Testis (tissue), 3 donors: ENCODE data around the gene DRGX. TPM values are rescaled to one million over a fixed set of nuclear protein-coding genes. Genes with fewer than 3 reads are reported as not detected.

Experiments used
- DNase-seq: peaks from one replicate; pipeline ENCODE4 v3.0.0-alpha.2; 2019
- H3K27ac ChIP-seq, 2 donors: fragments of 200-600 bp; sonication (generic); one replicate each; pipeline ENCODE4 v1.5.1; 2019
- H3K27me3 ChIP-seq: fragments of 200-600 bp; sonication (generic); one replicate; pipeline ENCODE4 v1.5.1; 2019
- H3K36me3 ChIP-seq: fragments of 200-600 bp; sonication (generic); one replicate; pipeline ENCODE4 v1.5.1; 2017; ENCODE audit warnings: low read depth; ENCODE audit errors: missing control alignments
- H3K4me1 ChIP-seq: fragments of 200-600 bp; sonication (generic); one replicate; pipeline ENCODE4 v1.5.1; 2019
- H3K4me3 ChIP-seq, 2 donors: fragments of 200-600 bp; sonication (generic); one replicate each; pipeline ENCODE4 v1.5.1; 2017 to 2019
- H3K9me3 ChIP-seq: fragments of 200-600 bp; sonication (generic); one replicate; pipeline ENCODE4 v1.5.1; 2017
- CTCF ChIP-seq, 3 experiments: fragments of 450-650 bp in 2 of 3; fragments of 200-600 bp in 1 of 3; sonication (generic) in 1 of 3; IDR thresholded peaks; one replicate each; pipeline ENCODE4 v1.5.1; 2016 to 2019; ENCODE audit warnings: antibody characterized with exemption in 3 of 3, mild to moderate bottlenecking in 2 of 3, moderate library complexity in 1 of 3
- POLR2A ChIP-seq: fragments of 450-650 bp; IDR thresholded peaks from one replicate; pipeline ENCODE4 v1.6.1; 2017; ENCODE audit warnings: antibody characterized with exemption, mild to moderate bottlenecking, moderate library complexity
- WGBS, 2 donors: methylation state at CpG; one replicate each; pipeline ENCODE4 v1.1.5; 2018; 5-methylcytosine and 5-hydroxymethylcytosine counted together
- intact Hi-C: fragments of 100-400 bp; cut with DNase I; formaldehyde crosslinking; loops from one replicate; pipeline ENCODE4 v1.15.1; 2023; ENCODE audit warnings: low total_unique reads
- polyA plus RNA-seq: library from polyadenylated mRNA; stranded (reverse); fragments of 350-450 nt; fragmentation: Illumina TruSeq; extraction: RNeasy Lipid Tissue Mini Kit (QIAGEN cat#74804); gene quantifications from one replicate; pipeline ENCODE4 v1.2.3, GENCODE V29; 2014; ENCODE audit warnings: low read depth, low replicate concordance; ENCODE audit not compliant: insufficient read depth
- total RNA-seq, 2 donors: library from RNA; depleted of rRNA; stranded (reverse); fragments of >200 nt; gene quantifications; one replicate each; pipeline ENCODE4 v1.2.3, GENCODE V29; 2016

DRGX gene
- total and polyA plus RNA-seq, 3 donors from 2014 or later, result 0.33 TPM; not detected in 2

- TF ChIP-seq POLR2A (no peak), CTCF (IDR thresholded peaks at IDR 0.05) (no peak)
- Histone ChIP-seq H3K36me3 (no peaks in the 10 kb centered on the region), H3K4me1 (no peaks in the 10 kb centered on the region), H3K27me3 (no peaks in the 10 kb centered on the region), H3K4me3 (no peak overlapping the region), H3K9me3 (no peaks in the 10 kb centered on the region), H3K27ac (no peak overlapping the region)
- 82 to 86% methylated on average over 4 of the region's 4 CpGs for WGBS, 2 donors
- intact Hi-C loops, result no loop called here
- DNase-seq, result no peak
Measured at GRCh38 chr10:49366460-49366859, 29.4 kb downstream of the DRGX start.

- Histone ChIP-seq H3K27ac (no peak overlapping the region), H3K4me1 (peaks cover under 1% of the 10 kb centered on the region), H3K9me3 (no peaks in the 10 kb centered on the region), H3K4me3 (no peak overlapping the region), H3K27me3 (no peaks in the 10 kb centered on the region), H3K36me3 (no peaks in the 10 kb centered on the region)
- DNase-seq, result no peak
- TF ChIP-seq CTCF (IDR thresholded peaks at IDR 0.05), result no peak
- TF ChIP-seq POLR2A, result no peak
- 78 to 81% methylated on average over 9 to 23 of the region's 23 CpGs for WGBS, 2 donors
- intact Hi-C loops, result no loop called here
Measured at GRCh38 chr10:49365675-49366415, 30.0 kb downstream of the DRGX start.

GRCh38 chr10:49365275-49365674 lies 30.6 kb downstream of the DRGX start:
- 81 to 90% methylated on average over 2 to 3 of the region's 3 CpGs for WGBS, 2 donors
- Histone ChIP-seq H3K9me3 (no peaks in the 10 kb centered on the region), H3K4me3 (no peak overlapping the region), H3K4me1 (peaks cover 6% of the 10 kb centered on the region), H3K27me3 (no peaks in the 10 kb centered on the region), H3K36me3 (no peaks in the 10 kb centered on the region), H3K27ac (no peak overlapping the region)
- intact Hi-C loops, result no loop called here
- TF ChIP-seq POLR2A, result no peak
- no peak for TF ChIP-seq CTCF (IDR thresholded peaks at IDR 0.05)
- DNase-seq, result no peak

GRCh38 chr10:49364747-49365146 lies 31.1 kb downstream of the DRGX start:
- no peak for TF ChIP-seq POLR2A
- TF ChIP-seq CTCF (IDR thresholded peaks at IDR 0.05), result no peak
- Histone ChIP-seq H3K4me3 (no peak overlapping the region), H3K27ac (no peak overlapping the region), H3K27me3 (no peaks in the 10 kb centered on the region), H3K36me3 (no peaks in the 10 kb centered on the region), H3K4me1 (peaks cover 8% of the 10 kb centered on the region), H3K9me3 (no peaks in the 10 kb centered on the region)
- no peak for DNase-seq
- intact Hi-C loops, result no loop called here
- WGBS, 2 donors, result 90 to 92% methylated on average over 8 of the region's 8 CpGs

- Histone ChIP-seq H3K9me3 (no peaks in the 10 kb centered on the region), H3K4me3 (no peak overlapping the region), H3K27ac (no peak overlapping the region), H3K27me3 (no peaks in the 10 kb centered on the region), H3K4me1 (peaks cover 8% of the 10 kb centered on the region), H3K36me3 (no peaks in the 10 kb centered on the region)
- no peak for DNase-seq
- 80 to 81% methylated on average over 5 of the region's 5 CpGs for WGBS, 2 donors
- intact Hi-C loops, result no loop called here
- TF ChIP-seq POLR2A (no peak), CTCF (IDR thresholded peaks at IDR 0.05) (no peak)
Measured at GRCh38 chr10:49364051-49364450, 31.8 kb downstream of the DRGX start.
